ENCODE measurements around the gene WNT7A. TPM values are rescaled to one million over a fixed set of nuclear protein-coding genes. Genes with fewer than 3 reads are reported as not detected.

Gene WNT7A
- total and polyA plus RNA-seq, 3 donors from 2014 or later: 1.1 to 3.3 (median 1.1) TPM

- TF ChIP-seq POLR2A (IDR thresholded peaks at IDR 0.05): no peak
- no peak for TF ChIP-seq CTCF (IDR thresholded peaks at IDR 0.05)
- intact Hi-C loops (cut with DNase I; ENCODE audit: low total_unique reads): no loop called here
- no peaks in the 10 kb centered on the region for H3K27me3 ChIP-seq
- 69 to 77% methylated on average over 1 of the region's 1 CpG for WGBS, 2 donors
- no peak for DNase-seq
- H3K9me3 ChIP-seq: no peaks in the 10 kb centered on the region
- no peaks in the 10 kb centered on the region for H3K4me1 ChIP-seq
- H3K4me3 ChIP-seq: no peak overlapping the region
- no peak overlapping the region for H3K27ac ChIP-seq
- no peaks in the 10 kb centered on the region for H3K36me3 ChIP-seq (ENCODE audit: low read depth, missing control alignments)
These were observed 22.9 kb upstream of the WNT7A start for GRCh38 chr3:13902648-13903238.

GRCh38 chr3:13901935-13902584 is 22.2 kb upstream of the WNT7A start:
- Histone ChIP-seq H3K27ac (no peak overlapping the region), H3K4me1 (no peaks in the 10 kb centered on the region), H3K36me3 (ENCODE audit: low read depth, missing control alignments) (no peaks in the 10 kb centered on the region), H3K9me3 (no peaks in the 10 kb centered on the region), H3K27me3 (no peaks in the 10 kb centered on the region), H3K4me3 (no peak overlapping the region)
- 78 to 82% methylated on average over 1 of the region's 1 CpG for WGBS, 2 donors
- no peak for TF ChIP-seq POLR2A (IDR thresholded peaks at IDR 0.05)
- no peak for TF ChIP-seq CTCF (IDR thresholded peaks at IDR 0.05)
- intact Hi-C loops (cut with DNase I; ENCODE audit: low total_unique reads): no loop called here
- no peak for DNase-seq

- Histone ChIP-seq H3K27me3 (no peaks in the 10 kb centered on the region), H3K27ac (no peak overlapping the region), H3K4me3 (no peak overlapping the region), H3K36me3 (ENCODE audit: low read depth, missing control alignments) (no peaks in the 10 kb centered on the region), H3K4me1 (peaks cover 11% of the 10 kb centered on the region), H3K9me3 (no peaks in the 10 kb centered on the region)
- no peak for DNase-seq
- TF ChIP-seq POLR2A (IDR thresholded peaks at IDR 0.05): no peak
- no peak for TF ChIP-seq CTCF (IDR thresholded peaks at IDR 0.05)
- 64 to 70% methylated on average over 3 of the region's 3 CpGs for WGBS, 2 donors
- intact Hi-C loops (cut with DNase I; ENCODE audit: low total_unique reads): no loop called here
These were observed 18.5 kb upstream of the WNT7A start for GRCh38 chr3:13898346-13898745.

- H3K36me3 ChIP-seq (ENCODE audit: low read depth, missing control alignments): no peaks in the 10 kb centered on the region
- peak overlapping the region; percentile 70 to 77 for H3K4me3 ChIP-seq
- no peaks in the 10 kb centered on the region for H3K9me3 ChIP-seq
- TF ChIP-seq POLR2A (IDR thresholded peaks at IDR 0.05): no peak
- peak; percentile 33 to 59 (median 57) for TF ChIP-seq CTCF (IDR thresholded peaks at IDR 0.05)
- 14 to 21% methylated on average over 12 of the region's 12 CpGs for WGBS, 2 donors
- no peak overlapping the region for H3K27ac ChIP-seq
- DNase-seq: peak; percentile 81
- intact Hi-C loops (cut with DNase I; ENCODE audit: low total_unique reads): no loop called here
- no peaks in the 10 kb centered on the region for H3K27me3 ChIP-seq
- H3K4me1 ChIP-seq: peaks cover 11% of the 10 kb centered on the region
These were observed 16.7 kb upstream of the WNT7A start for GRCh38 chr3:13896473-13897154.
